Suprapubic skin (tissue), 4 donors: ENCODE results near the gene INSR. TPM values are rescaled to one million over a fixed set of nuclear protein-coding genes. Genes with fewer than 3 reads are reported as not detected.

Source experiments
- DNase-seq, 2 donors: peaks; one replicate each; pipeline ENCODE4 v3.0.0-alpha.2; 2019; ENCODE audit warnings: low spot score in 2 of 2
- H3K27ac ChIP-seq: fragments of 200-600 bp; sonication (generic); one replicate; pipeline ENCODE4 v1.5.1; 2019
- H3K27me3 ChIP-seq: fragments of 200-600 bp; sonication (generic); one replicate; pipeline ENCODE4 v1.5.1; 2019
- H3K36me3 ChIP-seq: fragments of 200-600 bp; sonication (generic); one replicate; pipeline ENCODE4 v1.5.1; 2019
- H3K4me1 ChIP-seq: fragments of 200-600 bp; sonication (generic); one replicate; pipeline ENCODE4 v1.5.1; 2019
- H3K4me3 ChIP-seq: fragments of 200-600 bp; sonication (generic); one replicate; pipeline ENCODE4 v1.5.1; 2019; ENCODE audit warnings: mild to moderate bottlenecking
- H3K9me3 ChIP-seq: fragments of 200-600 bp; sonication (generic); one replicate; pipeline ENCODE4 v1.5.1; 2019
- EP300 ChIP-seq: sonication (generic); formaldehyde crosslinking; IDR thresholded peaks from one replicate; pipeline ENCODE4 v1.6.1; 2017; ENCODE audit warnings: antibody characterized with exemption
- POLR2A ChIP-seq, 2 donors: fragments of 450-650 bp; IDR thresholded peaks; one replicate each; pipeline ENCODE4 v1.6.1; 2017; ENCODE audit warnings: antibody characterized with exemption in 2 of 2, mild to moderate bottlenecking in 2 of 2, moderate library complexity in 2 of 2
- POLR2AphosphoS5 ChIP-seq, 3 donors: sonication (generic); formaldehyde crosslinking; IDR thresholded peaks; one replicate each; pipeline ENCODE4 v1.6.1; 2017; ENCODE audit warnings: antibody characterized with exemption in 3 of 3
- WGBS: methylation state at CpG from one replicate; pipeline ENCODE4 v1.1.5; 2018; 5-methylcytosine and 5-hydroxymethylcytosine counted together
- total RNA-seq, 4 donors: library from RNA; depleted of rRNA; stranded (reverse); fragments of >200 nt; gene quantifications; one replicate each; pipeline ENCODE4 v1.1.0, GENCODE V29; 2016
- TF ChIP-seq, protein P1 (sequence below), 2 donors: fragments of 200-600 bp in 1 of 2; fragments of 450-650 bp in 1 of 2; sonication (generic) in 1 of 2; IDR thresholded peaks; one replicate each; pipeline ENCODE4 v1.5.1; 2016 to 2019; ENCODE audit warnings: antibody characterized with exemption in 2 of 2, mild to moderate bottlenecking in 1 of 2, moderate library complexity in 1 of 2

INSR gene
- total RNA-seq, 4 donors from 2014 or later, result 51.5 to 173 (median 77.8) TPM

DNA sequence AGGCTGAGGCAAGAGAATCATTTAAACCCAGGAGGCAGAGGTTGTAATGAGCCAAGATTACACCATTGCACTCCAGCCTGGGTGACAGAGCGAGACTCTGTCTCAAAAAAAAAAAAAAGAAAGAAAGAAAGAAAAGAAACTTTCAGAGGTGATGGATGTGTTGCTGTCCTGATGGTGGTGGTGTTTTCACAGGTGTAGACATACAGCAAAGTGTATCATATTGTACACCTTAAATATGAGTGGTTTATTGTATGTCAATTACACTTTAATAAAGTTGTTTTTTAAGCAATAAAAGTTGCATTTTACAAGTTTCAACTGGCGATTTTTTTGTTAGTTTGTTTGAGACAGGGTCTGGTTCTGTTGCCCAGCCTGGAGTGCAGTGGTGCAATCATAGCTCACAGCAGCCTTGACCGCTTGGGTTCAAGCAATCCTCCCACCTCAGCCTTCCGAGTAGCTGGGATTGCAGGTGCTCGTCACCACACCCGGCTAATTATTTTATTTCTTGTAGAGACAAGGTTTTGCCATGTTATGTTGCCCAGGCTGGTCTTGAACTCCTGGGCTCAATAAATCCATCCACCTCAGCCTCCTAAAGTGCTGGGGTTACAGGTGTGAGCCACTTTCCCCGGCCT, 13.5 kb upstream of the INSR start:
- DNase-seq, result peak in 1 of 2 donors; percentile 6
- TF ChIP-seq EP300 (no peak), POLR2A (IDR thresholded peaks at IDR 0.05) (no peak)
- no peaks in the 10 kb centered on the region for H3K4me1 ChIP-seq
- 80% methylated on average over 7 of the region's 7 CpGs for WGBS
- peaks cover 3% of the 10 kb centered on the region for H3K27me3 ChIP-seq
- no peaks in the 10 kb centered on the region for H3K36me3 ChIP-seq
- no peak overlapping the region for H3K27ac ChIP-seq
- no peaks in the 10 kb centered on the region for H3K9me3 ChIP-seq
- no peak overlapping the region for H3K4me3 ChIP-seq

DNA sequence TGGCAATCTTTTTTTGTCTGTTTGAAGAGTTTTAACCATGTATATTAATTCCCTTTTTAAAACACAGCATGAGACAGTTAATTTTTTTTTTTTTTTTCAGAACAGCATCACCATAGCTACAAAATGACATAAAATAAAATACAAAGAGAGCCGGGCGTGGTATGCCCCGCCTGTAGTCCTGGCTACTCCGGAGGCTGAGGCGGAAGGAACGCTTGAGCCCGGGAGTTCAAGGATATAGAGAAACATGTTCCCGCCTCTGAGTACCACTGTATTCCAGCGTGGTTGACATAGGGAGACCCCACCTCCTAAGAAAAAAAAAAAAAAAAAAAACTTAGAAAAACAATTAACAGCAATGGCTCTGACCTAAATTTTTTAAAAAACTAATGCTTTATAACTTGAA, 10.0 kb upstream of the INSR start:
- Histone ChIP-seq H3K36me3 (no peaks in the 10 kb centered on the region), H3K4me1 (no peaks in the 10 kb centered on the region), H3K9me3 (no peaks in the 10 kb centered on the region), H3K4me3 (no peak overlapping the region), H3K27me3 (peaks cover 3% of the 10 kb centered on the region), H3K27ac (no peak overlapping the region)
- peak in 1 of 2 donors; percentile 44 for DNase-seq
- 47% methylated on average over 9 of the region's 9 CpGs for WGBS
- TF ChIP-seq, protein P1, sequence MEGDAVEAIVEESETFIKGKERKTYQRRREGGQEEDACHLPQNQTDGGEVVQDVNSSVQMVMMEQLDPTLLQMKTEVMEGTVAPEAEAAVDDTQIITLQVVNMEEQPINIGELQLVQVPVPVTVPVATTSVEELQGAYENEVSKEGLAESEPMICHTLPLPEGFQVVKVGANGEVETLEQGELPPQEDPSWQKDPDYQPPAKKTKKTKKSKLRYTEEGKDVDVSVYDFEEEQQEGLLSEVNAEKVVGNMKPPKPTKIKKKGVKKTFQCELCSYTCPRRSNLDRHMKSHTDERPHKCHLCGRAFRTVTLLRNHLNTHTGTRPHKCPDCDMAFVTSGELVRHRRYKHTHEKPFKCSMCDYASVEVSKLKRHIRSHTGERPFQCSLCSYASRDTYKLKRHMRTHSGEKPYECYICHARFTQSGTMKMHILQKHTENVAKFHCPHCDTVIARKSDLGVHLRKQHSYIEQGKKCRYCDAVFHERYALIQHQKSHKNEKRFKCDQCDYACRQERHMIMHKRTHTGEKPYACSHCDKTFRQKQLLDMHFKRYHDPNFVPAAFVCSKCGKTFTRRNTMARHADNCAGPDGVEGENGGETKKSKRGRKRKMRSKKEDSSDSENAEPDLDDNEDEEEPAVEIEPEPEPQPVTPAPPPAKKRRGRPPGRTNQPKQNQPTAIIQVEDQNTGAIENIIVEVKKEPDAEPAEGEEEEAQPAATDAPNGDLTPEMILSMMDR (IDR thresholded peaks at IDR 0.05), result no peak
- TF ChIP-seq POLR2AphosphoS5 (IDR thresholded peaks at IDR 0.05) (no peak), POLR2A (IDR thresholded peaks at IDR 0.05) (no peak), EP300 (no peak)

DNA sequence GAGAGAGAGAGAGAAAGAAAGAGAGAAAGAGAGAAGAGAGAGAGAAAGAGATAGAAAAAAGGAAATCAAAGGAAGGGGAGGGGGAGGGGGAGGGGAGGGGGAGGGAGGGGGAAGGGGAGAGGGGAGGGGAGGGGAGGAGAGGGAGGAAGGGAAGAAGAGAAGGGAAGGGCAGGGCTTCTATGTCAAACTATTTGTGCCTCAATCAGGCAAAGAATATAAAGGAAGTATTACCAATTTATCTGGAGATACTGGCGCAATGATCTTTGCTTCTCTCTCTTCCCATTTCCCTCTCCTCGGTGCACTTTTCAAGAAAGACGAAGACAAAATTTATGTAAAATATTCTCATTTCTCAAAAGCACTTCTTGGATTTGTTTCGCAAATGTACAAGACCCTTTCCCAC, 9.3 kb upstream of the INSR start:
- 85% methylated on average over 4 of the region's 4 CpGs for WGBS
- no peak for TF ChIP-seq EP300
- TF ChIP-seq POLR2A (IDR thresholded peaks at IDR 0.05), result no peak
- no peak for TF ChIP-seq POLR2AphosphoS5 (IDR thresholded peaks at IDR 0.05)
- Histone ChIP-seq H3K27me3 (peaks cover 3% of the 10 kb centered on the region), H3K4me3 (no peak overlapping the region), H3K27ac (no peak overlapping the region), H3K4me1 (no peaks in the 10 kb centered on the region), H3K9me3 (no peaks in the 10 kb centered on the region), H3K36me3 (no peaks in the 10 kb centered on the region)
- DNase-seq, result no peak

DNA sequence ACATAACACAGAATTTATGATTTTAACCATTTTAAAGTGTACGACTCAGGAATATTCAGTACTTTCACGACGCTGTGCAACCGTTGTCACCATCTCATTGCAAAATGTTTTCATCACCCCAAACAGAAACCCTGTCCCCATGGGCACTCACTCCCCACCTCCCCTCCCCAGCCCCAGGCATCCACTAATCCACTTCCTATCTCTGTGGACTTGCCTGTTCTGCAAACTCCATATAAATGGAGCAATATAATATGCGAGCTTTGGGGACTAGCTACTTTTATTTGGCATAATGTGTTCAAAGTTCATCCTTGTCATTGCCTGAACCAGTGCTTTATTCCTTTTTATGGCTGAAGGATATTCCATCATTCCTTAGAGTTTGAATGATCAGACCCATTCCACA, 7.3 kb upstream of the INSR start:
- Histone ChIP-seq H3K4me3 (no peak overlapping the region), H3K4me1 (no peaks in the 10 kb centered on the region), H3K9me3 (no peaks in the 10 kb centered on the region), H3K27ac (no peak overlapping the region), H3K36me3 (no peaks in the 10 kb centered on the region), H3K27me3 (peaks cover 3% of the 10 kb centered on the region)
- 86% methylated on average over 5 of the region's 5 CpGs for WGBS
- no peak for DNase-seq
- no peak for TF ChIP-seq EP300
- TF ChIP-seq POLR2A (IDR thresholded peaks at IDR 0.05), result no peak
- TF ChIP-seq, protein P1 (IDR thresholded peaks at IDR 0.05), result no peak
- TF ChIP-seq POLR2AphosphoS5 (IDR thresholded peaks at IDR 0.05), result no peak

DNA sequence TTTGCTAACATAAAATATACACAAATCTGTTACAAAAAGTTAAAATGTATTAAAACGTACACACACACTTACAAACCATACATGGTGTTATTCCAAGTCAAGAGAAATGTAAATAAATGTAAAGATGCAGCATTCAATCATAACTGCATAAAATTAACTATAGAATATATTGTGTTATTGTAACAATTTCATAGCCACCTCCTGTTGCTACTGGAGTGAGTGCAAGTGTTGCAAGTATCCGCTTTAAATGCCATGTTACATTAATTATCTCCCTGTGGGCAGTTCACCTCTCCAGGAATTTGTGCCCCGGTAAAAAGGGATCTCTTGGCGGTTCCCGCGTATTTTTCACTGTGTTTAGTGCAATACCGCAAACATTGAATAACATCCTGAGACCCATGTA, 3.5 kb upstream of the INSR start:
- DNase-seq, result no peak
- H3K27ac ChIP-seq, result no peak overlapping the region
- no peaks in the 10 kb centered on the region for H3K27me3 ChIP-seq
- H3K4me1 ChIP-seq, result peaks cover 13% of the 10 kb centered on the region
- TF ChIP-seq, protein P1 (IDR thresholded peaks at IDR 0.05), result no peak
- TF ChIP-seq POLR2A (IDR thresholded peaks at IDR 0.05) (no peak), EP300 (no peak), POLR2AphosphoS5 (IDR thresholded peaks at IDR 0.05) (no peak)
- 41% methylated on average over 7 of the region's 7 CpGs for WGBS
- H3K9me3 ChIP-seq, result no peaks in the 10 kb centered on the region
- no peak overlapping the region for H3K4me3 ChIP-seq
- no peaks in the 10 kb centered on the region for H3K36me3 ChIP-seq

DNA sequence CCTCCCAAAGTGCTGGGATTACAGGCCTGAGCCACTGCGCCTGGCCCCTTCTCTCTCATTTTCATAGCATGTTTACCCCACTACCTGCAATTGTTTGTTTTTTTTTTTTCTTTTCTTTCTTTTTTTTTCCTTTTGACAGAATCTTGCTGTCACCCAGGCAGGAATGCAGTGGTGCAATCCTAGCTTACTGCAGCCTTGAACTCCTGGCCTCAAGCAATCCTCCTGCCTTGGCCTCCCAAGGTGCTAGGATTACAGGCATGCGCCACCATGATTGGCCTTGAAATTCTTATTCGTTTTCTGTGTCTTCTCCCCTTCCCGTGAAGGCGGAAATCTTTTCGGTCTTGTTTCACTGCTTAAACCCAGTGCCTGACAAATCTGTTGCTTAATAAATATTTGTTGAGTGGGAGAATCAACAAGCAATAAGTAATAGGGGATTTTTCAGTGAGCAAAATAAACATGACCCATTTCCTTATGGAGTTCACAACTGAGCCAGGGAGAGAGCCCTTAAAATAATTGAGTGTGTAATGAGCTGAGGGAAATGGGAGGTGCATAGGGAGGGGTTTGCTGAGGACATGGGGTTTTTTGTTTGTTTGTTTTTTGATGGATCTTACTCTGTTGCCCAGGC, 1.8 kb upstream of the INSR start:
- no peak for DNase-seq
- Histone ChIP-seq H3K4me3 (no peak overlapping the region), H3K9me3 (no peaks in the 10 kb centered on the region), H3K4me1 (peaks cover 24% of the 10 kb centered on the region), H3K27me3 (no peaks in the 10 kb centered on the region), H3K36me3 (no peaks in the 10 kb centered on the region), H3K27ac (no peak overlapping the region)
- TF ChIP-seq EP300 (no peak), POLR2A (IDR thresholded peaks at IDR 0.05) (no peak), POLR2AphosphoS5 (IDR thresholded peaks at IDR 0.05) (no peak)
- TF ChIP-seq, protein P1 (IDR thresholded peaks at IDR 0.05), result no peak
- WGBS, result 93% methylated on average over 6 of the region's 6 CpGs
